Suprapubic skin (tissue), 4 donors: ENCODE data around the gene RPL19.

Experiments used
- CTCF ChIP-seq, 2 donors: fragments of 200-600 bp in 1 of 2; fragments of 450-650 bp in 1 of 2; sonication (generic) in 1 of 2; IDR thresholded peaks; one replicate each; pipeline ENCODE4 v1.5.1; 2016 to 2019; ENCODE audit warnings: antibody characterized with exemption in 2 of 2, mild to moderate bottlenecking in 1 of 2, moderate library complexity in 1 of 2
- EP300 ChIP-seq: sonication (generic); formaldehyde crosslinking; IDR thresholded peaks from one replicate; pipeline ENCODE4 v1.6.1; 2017; ENCODE audit warnings: antibody characterized with exemption
- POLR2A ChIP-seq, 2 donors: fragments of 450-650 bp; IDR thresholded peaks; one replicate each; pipeline ENCODE4 v1.6.1; 2017; ENCODE audit warnings: antibody characterized with exemption in 2 of 2, mild to moderate bottlenecking in 2 of 2, moderate library complexity in 2 of 2
- POLR2AphosphoS5 ChIP-seq, 3 donors: sonication (generic); formaldehyde crosslinking; IDR thresholded peaks; one replicate each; pipeline ENCODE4 v1.6.1; 2017; ENCODE audit warnings: antibody characterized with exemption in 3 of 3

- TF ChIP-seq CTCF (IDR thresholded peaks at IDR 0.05) (no peak), EP300 (no peak), POLR2AphosphoS5 (IDR thresholded peaks at IDR 0.05) (no peak), POLR2A (IDR thresholded peaks at IDR 0.05) (no peak)
Observed at GRCh38 chr17:39238311-39238972, 38.4 kb downstream of the RPL19 start.
